Measurements from ENCODE around the gene SMG1.
A peak's percentile ranks its signal among the peaks of the same experiment; 100 is the strongest.
"Not testable (repeated sequence)": the region's sequence is repeated elsewhere in the genome, so short reads cannot be mapped to it uniquely, and the experiment has no call there.

The SMG1 gene

DNA sequence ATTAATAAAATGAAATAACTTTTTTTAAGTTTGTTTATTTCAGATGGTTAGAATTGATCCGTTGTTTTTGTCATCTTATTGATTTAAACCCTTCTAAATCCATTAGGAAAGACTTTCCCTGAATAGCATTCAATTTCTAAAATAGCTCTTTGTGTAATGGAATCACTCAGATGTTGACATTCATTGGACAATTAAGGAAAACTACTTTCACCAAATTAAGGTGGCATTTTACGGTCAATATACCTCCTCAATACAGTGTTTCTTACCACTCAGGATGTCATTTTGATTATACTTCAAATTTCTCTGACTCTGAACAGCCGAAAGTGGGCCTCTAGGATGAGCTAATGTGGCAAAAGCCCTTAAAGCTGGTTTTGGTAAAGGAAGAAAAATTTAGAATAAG lies 126.7 kb downstream of the SMG1 start:
- DNase-seq (ENCODE audit: low spot score) = no peak

DNA sequence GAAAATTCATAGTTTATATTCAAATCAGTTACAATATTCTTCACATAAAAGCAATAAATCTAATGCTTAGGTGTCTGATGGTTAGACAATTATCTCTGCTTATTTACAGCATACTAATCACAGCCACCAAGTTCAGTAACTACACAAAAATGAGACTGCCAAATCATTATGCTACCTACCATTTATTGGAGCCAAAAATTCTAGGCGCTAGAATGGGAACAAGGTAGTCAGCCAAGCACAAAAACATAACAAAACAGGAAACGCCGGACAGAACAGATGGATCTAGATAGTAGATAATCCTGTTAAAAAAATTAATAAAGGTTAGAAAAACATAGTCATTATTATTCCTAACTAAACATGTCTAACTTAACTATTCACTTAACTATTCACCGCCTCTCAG lies 128.5 kb downstream of the SMG1 start:
- DNase-seq (ENCODE audit: low spot score) = no peak

DNA sequence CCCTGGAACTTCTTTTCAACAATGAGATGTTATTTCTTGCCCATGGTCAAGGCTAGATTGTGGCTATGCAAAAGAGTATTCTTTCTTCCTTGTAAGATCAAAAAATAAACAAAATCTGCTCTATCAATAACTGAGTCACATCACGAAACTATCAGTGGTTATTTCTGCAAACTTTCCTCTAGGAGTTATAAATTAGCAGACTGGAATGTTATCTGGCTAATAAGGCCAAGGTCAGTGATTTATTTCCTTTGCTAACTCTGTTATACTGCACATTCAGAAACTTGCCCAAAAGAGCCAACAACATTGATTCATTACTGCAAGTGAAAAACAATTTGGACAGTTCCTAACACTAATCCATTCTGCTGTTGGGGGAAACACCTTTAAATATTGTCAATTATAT lies 129.8 kb downstream of the SMG1 start:
- no peak for DNase-seq (ENCODE audit: low spot score)

DNA sequence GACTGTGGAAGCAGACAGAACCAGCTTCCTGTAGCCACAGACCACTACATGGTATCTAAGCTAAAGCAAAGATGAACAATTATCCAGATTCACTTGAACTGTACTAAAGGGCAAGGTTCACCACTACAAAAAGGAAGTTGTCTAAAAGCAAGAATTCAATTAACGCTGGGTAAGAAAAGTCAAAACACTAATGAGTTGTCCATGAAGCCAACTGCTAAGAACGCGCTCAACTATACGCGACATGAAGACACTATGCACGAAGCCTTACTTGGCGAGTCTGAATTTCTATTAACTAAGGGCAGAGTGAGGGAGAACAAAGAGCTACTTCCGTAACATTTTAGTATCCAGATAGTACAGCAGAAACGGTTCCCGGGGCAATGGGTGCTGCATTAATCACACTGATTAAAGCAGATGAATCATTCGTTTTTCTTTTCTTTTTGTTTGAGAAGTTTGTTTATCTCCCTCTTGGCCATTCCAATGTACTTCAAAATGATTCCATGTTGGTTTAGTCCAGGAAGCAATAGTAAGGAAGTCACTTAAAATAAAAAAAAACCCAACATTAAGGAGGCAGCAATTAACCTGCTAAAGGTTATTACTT lies 133.3 kb downstream of the SMG1 start:
- no peak for DNase-seq (ENCODE audit: low spot score)

DNA sequence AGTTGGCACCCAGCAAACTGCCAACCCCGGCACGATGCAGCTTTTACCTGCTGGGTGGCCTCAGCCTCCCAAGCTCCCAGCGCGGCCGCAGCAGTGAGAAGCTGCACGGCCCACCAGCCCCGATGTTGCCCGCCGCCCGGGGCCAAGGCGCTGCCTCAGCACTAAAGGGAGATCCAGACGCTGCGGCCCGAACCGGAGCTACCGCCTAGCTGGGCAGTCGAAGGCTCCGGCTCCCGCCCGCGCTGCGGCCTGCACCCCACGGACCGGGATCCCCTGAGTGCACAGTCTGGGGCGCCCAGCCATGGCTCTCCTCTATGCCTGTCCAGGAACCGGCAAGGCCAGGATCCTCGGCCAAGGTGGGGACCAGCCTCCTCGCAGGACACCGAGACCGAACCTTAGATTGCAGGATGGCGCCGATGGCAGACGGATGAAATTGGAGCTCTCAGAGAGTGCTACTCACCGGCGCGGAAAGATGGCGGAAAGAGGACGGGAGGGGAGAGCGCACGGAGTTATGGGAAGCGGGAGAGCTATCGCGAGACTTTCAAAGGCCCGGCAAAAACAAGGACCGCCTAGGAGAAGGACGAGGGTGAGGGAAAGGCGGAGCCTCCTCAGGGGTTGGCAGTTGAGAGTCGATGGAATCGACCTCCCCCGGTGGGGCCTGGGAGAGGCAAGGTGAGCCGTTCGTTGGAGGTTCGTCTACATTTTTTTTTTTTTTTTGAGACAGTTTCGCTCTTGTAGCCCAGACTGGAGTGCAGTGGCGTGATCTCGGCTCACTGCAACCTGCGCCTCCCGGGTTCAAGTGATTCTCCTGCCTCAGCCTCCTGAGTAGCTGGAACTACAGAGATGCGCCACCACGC lies 136.1 kb downstream of the SMG1 start, which contains the start of gene RPS15A:
Gene RPS15A, minus strand, starts transcription at position 485 of the 857 bp plus-strand sequence. CDS start 1,221 bp downstream, outside the sequence.
- peak; percentile 98 for DNase-seq (ENCODE audit: low spot score)

DNA sequence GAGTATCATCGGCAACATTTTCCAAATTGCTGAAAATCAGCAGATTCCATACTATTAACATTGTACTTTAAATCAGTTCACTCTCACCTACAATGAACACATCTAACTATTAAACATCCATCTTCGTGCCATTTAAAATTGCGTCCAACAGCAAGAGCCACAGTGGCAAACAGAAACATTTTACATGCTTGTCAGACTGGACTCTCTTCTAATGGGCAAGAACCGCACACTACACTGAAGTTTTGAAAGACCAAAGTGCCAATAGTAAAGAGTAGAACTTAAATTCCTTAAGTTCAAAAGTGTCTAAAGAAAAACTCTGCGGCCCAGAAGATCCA lies 136.7 kb downstream of the SMG1 start:
- no peak for DNase-seq (ENCODE audit: low spot score)

DNA sequence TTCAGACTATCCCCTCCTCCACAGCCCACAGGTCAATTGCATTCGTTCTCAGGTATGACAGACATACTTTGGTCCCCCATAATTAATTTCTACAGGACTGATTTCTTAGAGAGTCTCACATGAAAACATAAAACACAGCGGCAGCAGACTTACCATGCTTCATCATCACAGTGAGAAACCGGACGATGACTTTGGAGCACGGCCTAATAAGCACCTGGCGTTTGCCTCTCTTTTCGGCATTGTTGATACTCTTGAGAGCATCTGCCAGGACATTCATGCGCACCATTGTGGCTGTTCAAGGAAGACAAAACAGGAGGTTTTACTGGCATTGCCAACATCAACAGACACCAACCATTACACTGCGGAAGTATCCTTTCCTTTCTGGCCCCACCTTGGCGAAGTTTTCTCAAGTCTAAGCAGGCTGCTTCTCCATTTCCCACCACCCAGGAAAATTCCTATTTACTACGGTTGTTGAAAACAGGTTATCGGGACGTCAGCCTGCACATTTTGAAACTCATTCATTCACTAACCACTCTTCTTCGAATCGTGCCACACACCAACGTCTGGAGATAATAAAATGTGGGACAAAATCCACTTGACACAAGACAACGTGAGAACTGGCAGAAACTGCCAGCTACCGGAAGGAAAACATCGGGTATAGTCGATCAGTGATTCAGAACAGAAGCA lies 137.2 kb downstream of the SMG1 start:
- DNase-seq (ENCODE audit: low spot score) = no peak

DNA sequence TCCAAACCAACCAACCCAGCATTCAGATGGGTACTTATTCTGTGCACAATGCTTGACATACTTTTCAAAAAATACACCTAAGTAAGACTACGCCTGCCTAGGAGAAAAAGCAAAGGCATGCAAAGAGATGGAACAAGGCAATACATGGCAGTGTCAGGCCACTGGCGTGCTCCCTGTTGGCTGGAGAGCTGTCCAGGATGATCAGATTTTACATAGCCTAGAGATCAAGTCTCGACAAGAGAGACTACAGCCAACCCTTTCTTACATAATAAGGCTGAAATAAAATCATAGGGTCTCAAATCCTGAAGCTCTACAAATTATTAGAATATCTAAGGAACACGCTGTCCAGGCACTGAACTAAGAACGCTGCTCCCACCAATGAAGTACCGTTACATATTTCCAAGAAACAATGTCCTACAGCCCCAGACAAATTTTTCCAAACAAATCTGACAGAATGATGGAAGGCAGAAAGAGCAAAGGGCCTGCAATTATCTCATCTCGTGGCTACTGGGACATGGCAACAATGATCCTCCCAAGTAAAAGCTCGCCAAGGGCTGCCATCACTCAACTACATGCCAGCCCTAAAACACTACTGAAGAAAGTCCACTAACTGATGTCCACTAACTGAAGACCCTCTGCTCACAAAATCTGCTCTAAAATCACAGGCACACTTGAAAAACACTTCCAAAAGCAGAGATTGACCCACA lies 141.1 kb downstream of the SMG1 start:
- no peak for DNase-seq (ENCODE audit: low spot score)

DNA sequence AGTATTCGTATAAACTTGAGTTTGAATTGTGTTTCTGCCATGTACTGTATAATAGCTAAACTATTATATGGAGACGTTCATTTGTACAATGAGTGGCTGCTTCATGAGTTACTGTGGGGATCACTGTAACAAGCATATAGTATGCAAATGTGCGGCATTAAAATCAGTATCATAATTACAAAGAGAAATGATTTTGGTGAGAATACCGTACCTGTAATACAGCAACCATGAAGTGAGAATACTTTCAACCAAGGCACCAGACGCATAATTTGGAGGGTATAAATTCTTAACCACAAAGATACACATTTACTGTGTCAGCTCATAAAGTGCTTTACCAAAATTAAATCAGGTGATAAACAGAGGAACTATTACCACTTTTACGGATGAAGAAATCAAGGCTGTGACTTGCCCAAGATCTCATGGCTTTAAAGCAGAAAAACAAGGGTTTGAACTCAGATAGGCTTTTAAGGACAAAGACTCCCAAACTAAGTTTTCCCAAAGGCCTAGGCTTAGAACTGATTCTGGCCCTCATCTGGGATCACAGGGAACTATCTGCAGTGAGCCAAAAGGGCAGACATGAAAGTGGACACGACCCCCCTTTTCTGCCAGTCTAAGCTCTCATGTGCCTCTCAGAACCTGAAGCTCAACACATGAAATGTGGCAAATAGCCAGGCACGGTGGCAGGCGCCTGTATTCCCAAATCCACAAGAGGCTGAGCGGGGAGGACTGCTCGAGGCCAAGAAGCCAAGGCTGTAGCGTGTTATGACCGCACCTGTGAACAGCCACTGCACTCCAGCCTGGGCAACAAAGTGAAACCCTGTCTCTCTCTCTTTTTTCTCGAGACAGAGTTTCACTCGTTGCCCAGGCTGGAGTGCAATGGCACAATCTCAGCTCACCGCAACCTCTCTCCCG lies 142.5 kb downstream of the SMG1 start:
- no peak for DNase-seq (ENCODE audit: low spot score)

DNA sequence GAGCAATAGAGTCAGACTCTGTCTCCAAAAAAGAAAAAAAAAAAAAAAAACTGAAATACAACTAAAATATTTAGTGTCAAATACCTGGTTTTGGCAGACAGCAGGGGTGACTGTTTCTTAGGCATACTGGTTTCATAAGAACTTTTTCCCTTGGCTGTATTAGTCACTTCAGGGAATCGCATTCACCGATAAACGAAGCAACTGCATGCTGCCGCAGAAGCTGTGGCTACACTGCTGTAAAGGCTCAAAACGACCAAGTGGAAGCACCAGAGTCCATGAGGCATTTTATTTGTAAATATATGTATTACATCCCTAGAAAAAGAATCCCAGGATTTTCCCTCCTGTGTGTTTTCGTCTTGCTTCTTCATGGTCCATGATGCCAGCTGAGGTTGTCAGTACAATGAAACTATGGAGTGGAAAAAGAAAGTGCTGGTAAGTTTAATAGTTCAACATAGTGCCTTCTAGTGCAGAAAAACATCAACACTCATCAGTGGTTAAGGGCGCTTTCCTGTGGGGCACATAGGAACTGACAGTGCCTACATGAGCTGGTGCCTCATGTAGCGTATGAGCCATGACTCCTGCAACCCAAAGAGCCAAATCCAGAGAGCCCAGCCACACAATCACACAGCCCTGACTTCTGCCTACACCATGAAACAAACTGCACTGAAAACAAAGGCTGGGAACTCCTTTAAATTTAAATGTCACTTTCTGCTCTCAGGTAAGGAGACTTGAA lies 143.3 kb downstream of the SMG1 start:
- DNase-seq (ENCODE audit: low spot score) = no peak

DNA sequence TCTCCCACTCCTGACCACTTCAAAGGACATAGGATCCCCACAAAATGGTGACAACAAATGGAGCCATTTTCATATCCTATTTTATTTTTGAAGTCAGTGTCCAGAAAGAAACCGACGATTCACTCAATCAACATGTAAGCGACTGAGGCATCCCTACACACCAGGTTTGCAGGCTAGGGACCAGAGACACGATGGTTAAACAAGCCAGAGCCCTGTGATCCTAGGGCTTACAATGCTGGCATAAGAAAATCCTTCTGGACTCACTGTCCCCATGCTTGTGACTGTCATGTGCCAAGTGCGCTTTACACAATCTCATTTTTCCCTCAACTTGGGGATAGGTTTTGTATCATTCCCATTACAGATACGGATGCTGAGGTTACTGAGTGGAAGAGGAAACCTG lies 145.0 kb downstream of the SMG1 start:
- DNase-seq (ENCODE audit: low spot score) = not testable (repeated sequence)

DNA sequence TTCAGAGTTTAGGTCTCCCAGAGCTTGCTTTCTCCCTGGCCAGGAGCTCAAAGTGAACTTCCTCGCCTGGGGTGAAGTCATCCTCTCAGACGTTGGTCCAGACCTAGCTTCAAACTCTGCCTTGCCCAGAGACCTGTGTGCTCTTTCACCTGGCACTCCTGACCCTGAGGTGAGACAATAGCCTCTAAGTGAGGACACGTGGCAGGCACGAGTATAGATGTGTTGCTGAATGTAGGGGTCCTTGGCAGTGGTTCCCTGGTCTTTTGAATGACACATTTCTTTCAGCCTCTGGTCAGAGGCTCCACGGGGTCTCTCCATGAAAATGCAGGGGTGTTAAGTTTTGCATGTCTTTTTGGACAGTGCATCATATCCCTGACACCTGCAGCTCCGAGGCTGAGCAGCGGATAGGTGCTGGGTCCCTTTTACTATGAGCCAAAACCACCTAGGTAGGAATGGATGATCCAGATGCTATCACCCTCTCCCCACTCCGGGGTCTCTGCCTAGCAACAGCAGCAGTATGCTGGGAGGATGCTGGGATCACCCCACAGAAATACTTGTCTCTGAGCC lies 145.7 kb downstream of the SMG1 start:
- DNase-seq (ENCODE audit: low spot score) = not testable (repeated sequence)

DNA sequence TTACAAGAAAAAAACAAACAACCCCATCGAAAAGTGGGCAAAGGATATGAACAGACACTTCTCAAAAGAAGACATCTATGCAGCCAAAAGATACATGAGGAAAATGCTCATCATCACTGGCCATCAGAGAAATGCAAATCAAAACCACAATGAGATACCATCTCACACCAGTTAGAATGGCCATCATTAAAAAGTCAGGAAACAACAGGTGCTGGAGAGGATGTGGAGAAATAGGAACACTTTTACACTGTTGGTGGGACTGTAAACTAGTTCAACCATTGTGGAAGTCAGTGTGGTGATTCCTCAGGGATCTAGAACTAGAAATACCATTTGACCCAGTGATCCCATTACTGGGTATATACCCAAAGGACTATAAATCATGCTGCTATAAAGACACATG lies 148.5 kb downstream of the SMG1 start:
- not testable (repeated sequence) for DNase-seq (ENCODE audit: low spot score)

DNA sequence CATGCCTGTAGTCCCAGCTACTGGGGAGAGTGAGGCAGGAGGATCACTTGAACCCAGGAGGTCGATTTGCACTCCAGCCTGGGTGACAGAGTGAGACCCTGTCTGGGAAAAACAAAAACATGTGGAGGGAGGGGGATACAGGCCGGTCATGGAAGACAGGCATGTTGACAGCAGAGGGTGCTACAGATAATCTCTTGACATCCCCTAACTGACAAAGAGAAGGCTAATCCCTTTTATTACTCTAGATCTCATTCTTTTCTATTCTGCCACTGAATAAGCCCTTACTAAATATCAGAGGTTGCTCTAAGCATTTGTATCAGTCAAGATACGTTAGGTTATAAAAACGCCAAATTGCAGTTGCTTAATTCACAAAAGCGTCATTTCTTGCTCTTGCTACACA lies 149.9 kb downstream of the SMG1 start:
- not testable (repeated sequence) for DNase-seq (ENCODE audit: low spot score)

DNA sequence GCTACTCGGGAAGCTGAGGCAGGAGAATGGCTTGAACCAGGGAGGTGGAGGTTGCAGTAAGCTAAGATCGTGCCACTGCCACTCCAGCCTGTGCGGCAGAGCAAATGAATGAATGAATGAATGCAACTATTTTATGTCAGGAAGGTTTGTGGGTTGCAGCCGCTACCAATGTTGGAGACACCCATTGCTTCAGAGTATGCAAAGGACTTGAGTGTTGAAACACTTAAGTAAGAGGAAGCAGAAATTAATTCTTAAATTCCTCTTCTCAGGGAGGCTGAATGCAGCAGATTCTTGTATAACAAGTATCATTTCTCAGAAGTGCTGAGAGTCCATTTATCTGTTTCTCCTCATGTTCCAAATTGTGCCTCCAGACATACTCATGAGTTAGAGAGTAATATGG lies 151.6 kb downstream of the SMG1 start:
- not testable (repeated sequence) for DNase-seq (ENCODE audit: low spot score)

DNA sequence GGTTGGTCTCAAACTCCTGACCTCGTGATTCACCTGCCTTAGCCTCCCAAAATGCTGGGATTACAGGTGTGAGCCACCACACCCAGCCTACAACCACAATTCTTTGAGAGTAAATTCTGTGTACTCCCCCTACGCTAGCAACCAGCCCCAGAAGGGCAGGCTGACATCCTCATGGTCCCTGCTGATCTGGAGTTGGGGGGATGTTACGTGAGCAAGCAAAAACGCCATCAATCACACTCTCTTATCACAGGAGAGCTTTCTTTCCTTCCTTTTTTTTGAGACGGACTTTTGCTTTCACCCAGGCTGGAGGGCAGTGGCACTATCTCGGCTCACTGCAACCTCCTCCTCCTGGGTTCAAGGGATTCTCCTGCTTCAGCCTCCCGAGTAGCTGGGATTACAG lies 154.0 kb downstream of the SMG1 start:
- DNase-seq (ENCODE audit: low spot score) = not testable (repeated sequence)

DNA sequence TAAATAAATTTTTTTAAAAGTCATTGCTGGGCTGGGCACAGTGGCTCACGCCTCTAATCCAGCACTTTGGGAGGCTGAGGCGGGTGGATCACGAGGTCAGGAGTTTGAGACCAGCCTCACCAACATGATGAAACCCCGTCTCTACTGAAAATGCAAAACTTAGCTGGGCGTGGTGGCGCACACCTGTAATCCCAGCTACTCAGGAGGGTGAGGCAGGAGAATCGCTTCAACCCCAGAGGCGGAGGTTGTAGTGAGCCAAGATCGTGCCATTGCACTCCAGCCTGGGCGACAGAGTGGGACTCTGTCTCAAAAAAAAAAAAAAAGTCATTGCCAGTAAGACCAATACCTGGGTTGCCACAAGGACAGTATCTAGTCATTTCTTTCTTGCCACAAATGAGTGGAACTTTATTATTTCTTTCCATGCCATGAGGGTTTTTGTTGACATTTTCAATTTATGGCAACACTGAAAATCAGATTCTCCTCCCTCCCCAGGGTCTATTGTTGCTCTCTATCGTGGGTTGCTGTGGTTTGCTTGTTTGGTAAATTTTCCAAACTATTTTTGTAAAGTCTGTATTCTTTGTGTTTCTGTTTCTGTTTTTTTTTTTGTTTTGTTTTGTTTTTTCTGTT lies 155.8 kb downstream of the SMG1 start:
- DNase-seq (ENCODE audit: low spot score) = not testable (repeated sequence)

DNA sequence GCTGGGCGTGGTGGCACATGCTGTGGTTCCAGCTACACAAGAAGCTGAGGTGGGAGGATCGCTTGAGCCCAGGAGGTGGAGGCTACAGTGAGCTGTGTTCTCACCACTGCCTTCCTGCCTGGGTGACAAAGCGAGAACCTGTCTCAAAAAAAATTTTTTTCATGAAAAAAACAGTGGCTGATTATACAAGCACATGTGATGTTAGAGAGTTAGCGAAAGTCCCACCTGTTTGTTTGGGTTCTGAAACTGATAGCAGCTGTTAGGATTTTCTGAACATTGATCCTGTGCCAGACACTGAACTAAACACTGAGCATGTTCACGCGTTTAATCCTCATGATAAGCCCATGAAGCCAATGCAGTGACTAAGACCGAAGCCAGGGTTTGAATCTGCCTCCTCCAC lies 159.0 kb downstream of the SMG1 start:
- DNase-seq (ENCODE audit: low spot score) = not testable (repeated sequence)

DNA sequence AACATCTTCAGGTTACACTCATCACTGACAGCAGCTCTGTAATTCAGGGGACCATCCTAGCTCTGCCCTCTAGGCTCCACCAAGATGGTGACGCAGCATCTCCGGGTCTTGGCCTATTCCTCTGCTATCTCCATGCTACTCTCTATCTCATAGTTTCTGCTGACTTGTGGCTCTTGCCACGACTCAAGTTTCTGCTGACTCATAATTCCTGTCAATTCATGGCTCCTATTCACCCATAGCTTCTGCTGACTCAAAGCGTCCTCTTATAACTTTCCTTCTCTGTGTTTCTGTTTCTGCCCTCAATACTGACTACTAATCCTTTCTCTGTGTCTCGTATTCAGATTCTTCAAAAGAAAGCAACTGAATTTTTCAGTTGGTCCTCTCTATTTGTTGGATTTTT lies 163.5 kb downstream of the SMG1 start:
- DNase-seq (ENCODE audit: low spot score) = not testable (repeated sequence)
